DOHH2 (cell line): ENCODE results near the gene ADAMTS16.

ENCODE experiments used
- EZH2phosphoT487 ChIP-seq: fragments of 200-600 bp; sonication (generic); IDR thresholded peaks from 2 replicates; pipeline ENCODE4 v1.6.1; 2017; ENCODE audit warnings: borderline replicate concordance, mild to moderate bottlenecking, antibody characterized with exemption, low read length, moderate library complexity, mixed read lengths
- TF ChIP-seq, protein P1 (sequence below): fragments of 200-600 bp; sonication (generic); IDR thresholded peaks from one replicate; pipeline ENCODE4 v1.5.1; 2014; ENCODE audit warnings: antibody characterized with exemption, mild to moderate bottlenecking, low read depth, low read length; ENCODE audit not compliant: poor library complexity, severe bottlenecking

DNA sequence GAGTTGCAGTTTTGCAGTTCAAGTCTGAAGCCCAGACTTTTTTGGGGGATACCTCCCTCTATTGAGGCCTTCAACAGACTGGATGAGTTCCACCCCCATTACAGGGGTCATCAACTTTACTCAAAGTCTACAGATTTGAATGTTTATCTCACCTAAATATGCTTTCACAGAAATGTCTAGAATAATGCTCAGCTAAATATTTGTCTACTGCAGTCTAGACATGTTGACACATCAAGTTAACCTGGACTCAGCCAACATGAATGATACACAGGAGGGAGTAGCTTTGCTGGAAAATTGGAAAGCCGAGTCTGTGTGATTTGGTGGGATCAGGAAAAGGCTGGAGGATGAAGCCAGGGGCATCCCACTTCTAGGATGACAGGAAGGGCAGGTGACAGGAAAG is 154.3 kb downstream of the ADAMTS16 start:
- TF ChIP-seq, protein P1, sequence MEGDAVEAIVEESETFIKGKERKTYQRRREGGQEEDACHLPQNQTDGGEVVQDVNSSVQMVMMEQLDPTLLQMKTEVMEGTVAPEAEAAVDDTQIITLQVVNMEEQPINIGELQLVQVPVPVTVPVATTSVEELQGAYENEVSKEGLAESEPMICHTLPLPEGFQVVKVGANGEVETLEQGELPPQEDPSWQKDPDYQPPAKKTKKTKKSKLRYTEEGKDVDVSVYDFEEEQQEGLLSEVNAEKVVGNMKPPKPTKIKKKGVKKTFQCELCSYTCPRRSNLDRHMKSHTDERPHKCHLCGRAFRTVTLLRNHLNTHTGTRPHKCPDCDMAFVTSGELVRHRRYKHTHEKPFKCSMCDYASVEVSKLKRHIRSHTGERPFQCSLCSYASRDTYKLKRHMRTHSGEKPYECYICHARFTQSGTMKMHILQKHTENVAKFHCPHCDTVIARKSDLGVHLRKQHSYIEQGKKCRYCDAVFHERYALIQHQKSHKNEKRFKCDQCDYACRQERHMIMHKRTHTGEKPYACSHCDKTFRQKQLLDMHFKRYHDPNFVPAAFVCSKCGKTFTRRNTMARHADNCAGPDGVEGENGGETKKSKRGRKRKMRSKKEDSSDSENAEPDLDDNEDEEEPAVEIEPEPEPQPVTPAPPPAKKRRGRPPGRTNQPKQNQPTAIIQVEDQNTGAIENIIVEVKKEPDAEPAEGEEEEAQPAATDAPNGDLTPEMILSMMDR, result no peak
- no peak for TF ChIP-seq EZH2phosphoT487
